HCT116 (cell line): ENCODE measurements around the gene C20orf96.

Experiments used
- ATF3 ChIP-seq: IDR thresholded peaks from 2 replicates; pipeline ENCODE4 v1.6.1; 2012
- EGR1 ChIP-seq: IDR thresholded peaks from 2 replicates; pipeline ENCODE4 v1.6.1; 2012; ENCODE audit warnings: low read depth
- ELF1 ChIP-seq: IDR thresholded peaks from 2 replicates; pipeline ENCODE4 v1.6.1; 2012; ENCODE audit warnings: low read depth, borderline replicate concordance
- EZH2 ChIP-seq: fragments of 200-600 bp; sonication (generic); IDR thresholded peaks from 2 replicates; pipeline ENCODE4 v1.6.1; 2017; ENCODE audit warnings: antibody characterized with exemption, mixed run types
- EZH2phosphoT487 ChIP-seq: fragments of 200-600 bp; IDR thresholded peaks from 2 replicates; pipeline ENCODE4 v1.6.1; 2018; ENCODE audit warnings: antibody characterized with exemption, borderline replicate concordance
- JUND ChIP-seq: IDR thresholded peaks from 2 replicates; pipeline ENCODE4 v1.6.1; 2012
- POLR2A ChIP-seq: IDR thresholded peaks from 2 replicates; pipeline ENCODE4 v1.7.0; 2011; ENCODE audit warnings: borderline replicate concordance; ENCODE audit not compliant: insufficient read depth, insufficient read length; ENCODE audit errors: extremely low read depth
- POLR2AphosphoS5 ChIP-seq: IDR thresholded peaks from 2 replicates; pipeline ENCODE4 v1.6.1; 2011; ENCODE audit warnings: mild to moderate bottlenecking, low read depth, low read length, moderate library complexity
- RAD21 ChIP-seq: IDR thresholded peaks from 2 replicates; pipeline ENCODE4 v1.6.1; 2012; ENCODE audit warnings: low read depth, mild to moderate bottlenecking
- YY1 ChIP-seq: IDR thresholded peaks from 2 replicates; pipeline ENCODE4 v1.6.1; 2011; ENCODE audit warnings: low read length, low read depth, moderate library complexity, mild to moderate bottlenecking; ENCODE audit not compliant: insufficient replicate concordance; ENCODE audit errors: extremely low read depth
- TF ChIP-seq, protein P1 (sequence below), 3 experiments: fragments of 200-600 bp in 1 of 3; sonication (generic) in 1 of 3; IDR thresholded peaks in 2 of 3; conservative IDR thresholded peaks in 1 of 3; 2 replicates each; pipeline ENCODE4 v1.5.1; 2012 to 2017; ENCODE audit warnings: low read depth in 2 of 3, low read length in 2 of 3, antibody characterized with exemption in 1 of 3, borderline replicate concordance in 1 of 3, control low read depth in 1 of 3, mild to moderate bottlenecking in 1 of 3, mixed read lengths in 1 of 3, mixed run types in 1 of 3, moderate library complexity in 1 of 3; ENCODE audit not compliant: insufficient read depth in 1 of 3
- TF ChIP-seq, protein P2 (sequence below): IDR thresholded peaks from 2 replicates; pipeline ENCODE4 v1.6.1; 2012

DNA sequence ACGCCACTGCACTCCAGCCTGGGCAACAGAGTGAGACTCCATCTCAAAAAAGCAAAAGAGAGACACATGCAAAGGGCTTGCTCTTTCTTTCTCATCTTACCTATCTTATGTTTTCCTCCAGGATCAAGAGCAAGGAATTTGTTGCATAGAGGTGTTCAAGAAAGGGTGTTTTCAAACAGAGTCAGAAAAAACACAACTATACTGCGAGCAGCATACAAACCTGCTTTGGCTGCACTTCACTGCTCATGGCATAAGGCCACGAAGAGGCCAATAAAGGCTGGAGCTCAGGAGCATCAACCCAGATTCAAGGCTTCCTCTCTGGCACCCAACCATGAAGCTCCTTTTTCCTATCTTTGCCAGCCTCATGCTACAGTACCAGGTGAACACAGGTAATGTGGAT, 63.6 kb downstream of the C20orf96 start, which contains the start of gene DEFB129:
- TF ChIP-seq, protein P1, sequence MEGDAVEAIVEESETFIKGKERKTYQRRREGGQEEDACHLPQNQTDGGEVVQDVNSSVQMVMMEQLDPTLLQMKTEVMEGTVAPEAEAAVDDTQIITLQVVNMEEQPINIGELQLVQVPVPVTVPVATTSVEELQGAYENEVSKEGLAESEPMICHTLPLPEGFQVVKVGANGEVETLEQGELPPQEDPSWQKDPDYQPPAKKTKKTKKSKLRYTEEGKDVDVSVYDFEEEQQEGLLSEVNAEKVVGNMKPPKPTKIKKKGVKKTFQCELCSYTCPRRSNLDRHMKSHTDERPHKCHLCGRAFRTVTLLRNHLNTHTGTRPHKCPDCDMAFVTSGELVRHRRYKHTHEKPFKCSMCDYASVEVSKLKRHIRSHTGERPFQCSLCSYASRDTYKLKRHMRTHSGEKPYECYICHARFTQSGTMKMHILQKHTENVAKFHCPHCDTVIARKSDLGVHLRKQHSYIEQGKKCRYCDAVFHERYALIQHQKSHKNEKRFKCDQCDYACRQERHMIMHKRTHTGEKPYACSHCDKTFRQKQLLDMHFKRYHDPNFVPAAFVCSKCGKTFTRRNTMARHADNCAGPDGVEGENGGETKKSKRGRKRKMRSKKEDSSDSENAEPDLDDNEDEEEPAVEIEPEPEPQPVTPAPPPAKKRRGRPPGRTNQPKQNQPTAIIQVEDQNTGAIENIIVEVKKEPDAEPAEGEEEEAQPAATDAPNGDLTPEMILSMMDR (IDR thresholded peaks at IDR 0.05 in 2 of 3, conservative IDR thresholded peaks at IDR 0.05 in 1 of 3; ENCODE audit: borderline replicate concordance in 1 of 3, insufficient read depth in 1 of 3, low read depth in 2 of 3, low read length in 2 of 3) = no peak
- TF ChIP-seq, protein P2, sequence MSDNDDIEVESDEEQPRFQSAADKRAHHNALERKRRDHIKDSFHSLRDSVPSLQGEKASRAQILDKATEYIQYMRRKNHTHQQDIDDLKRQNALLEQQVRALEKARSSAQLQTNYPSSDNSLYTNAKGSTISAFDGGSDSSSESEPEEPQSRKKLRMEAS = no peak
- no peak for TF ChIP-seq EZH2
- TF ChIP-seq POLR2AphosphoS5 = no peak
- no peak for TF ChIP-seq EZH2phosphoT487
- TF ChIP-seq ATF3 = no peak
- TF ChIP-seq POLR2A = no peak
- no peak for TF ChIP-seq RAD21
- no peak for TF ChIP-seq ELF1
- no peak for TF ChIP-seq JUND
- no peak for TF ChIP-seq EGR1
- no peak for TF ChIP-seq YY1
